ENCODE results near the gene FILIP1.

DNA sequence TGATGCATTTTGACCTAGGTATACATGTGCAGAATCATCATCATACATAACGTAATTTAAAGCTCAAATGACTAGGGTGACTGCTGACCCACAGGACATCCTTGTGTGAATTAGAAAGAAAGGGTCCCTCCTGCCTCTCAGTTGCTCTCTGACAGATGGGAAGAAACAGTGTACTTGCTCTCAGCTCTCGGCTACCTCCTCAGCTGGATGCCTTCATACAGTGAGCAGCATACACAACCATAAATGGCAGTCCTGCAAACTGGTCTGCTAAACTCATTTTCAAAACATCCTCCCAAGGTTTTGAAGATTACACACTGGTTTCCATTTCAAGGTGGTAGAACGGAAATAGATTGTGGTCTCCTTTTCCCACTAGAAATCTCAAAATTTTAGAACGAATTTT, 26.3 kb downstream of the FILIP1 start:
- TF ChIP-seq, protein P1, sequence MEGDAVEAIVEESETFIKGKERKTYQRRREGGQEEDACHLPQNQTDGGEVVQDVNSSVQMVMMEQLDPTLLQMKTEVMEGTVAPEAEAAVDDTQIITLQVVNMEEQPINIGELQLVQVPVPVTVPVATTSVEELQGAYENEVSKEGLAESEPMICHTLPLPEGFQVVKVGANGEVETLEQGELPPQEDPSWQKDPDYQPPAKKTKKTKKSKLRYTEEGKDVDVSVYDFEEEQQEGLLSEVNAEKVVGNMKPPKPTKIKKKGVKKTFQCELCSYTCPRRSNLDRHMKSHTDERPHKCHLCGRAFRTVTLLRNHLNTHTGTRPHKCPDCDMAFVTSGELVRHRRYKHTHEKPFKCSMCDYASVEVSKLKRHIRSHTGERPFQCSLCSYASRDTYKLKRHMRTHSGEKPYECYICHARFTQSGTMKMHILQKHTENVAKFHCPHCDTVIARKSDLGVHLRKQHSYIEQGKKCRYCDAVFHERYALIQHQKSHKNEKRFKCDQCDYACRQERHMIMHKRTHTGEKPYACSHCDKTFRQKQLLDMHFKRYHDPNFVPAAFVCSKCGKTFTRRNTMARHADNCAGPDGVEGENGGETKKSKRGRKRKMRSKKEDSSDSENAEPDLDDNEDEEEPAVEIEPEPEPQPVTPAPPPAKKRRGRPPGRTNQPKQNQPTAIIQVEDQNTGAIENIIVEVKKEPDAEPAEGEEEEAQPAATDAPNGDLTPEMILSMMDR (IDR thresholded peaks at IDR 0.05), result no peak
- TF ChIP-seq POLR2A (IDR thresholded peaks at IDR 0.05), result no peak

Measured in body of pancreas (tissue), 4 donors.